Brain microvascular endothelial cell (primary cell): ENCODE measurements around the gene SCAND1.

Experiments used
- DNase-seq: peaks from one replicate; pipeline ENCODE4 v3.0.0-alpha.2; 2020
- H3K27ac ChIP-seq: fragments of 250-450 bp; sonication (Bioruptor Pico); 2 replicates; pipeline ENCODE4 v1.5.1; 2020; ENCODE audit warnings: mild to moderate bottlenecking, moderate library complexity
- H3K27me3 ChIP-seq: fragments of 250-450 bp; sonication (Bioruptor Pico); replicated peaks from 2 replicates; pipeline ENCODE4 v1.5.1; 2020; ENCODE audit warnings: mild to moderate bottlenecking
- H3K36me3 ChIP-seq: fragments of 250-450 bp; sonication (Bioruptor Pico); replicated peaks from 2 replicates; pipeline ENCODE4 v1.5.1; 2020; ENCODE audit warnings: mild to moderate bottlenecking
- H3K4me3 ChIP-seq: 2 replicates; pipeline ENCODE4 v1.5.1; 2011; ENCODE audit warnings: low read depth, mild to moderate bottlenecking, control low read depth, low read length, moderate library complexity
- CTCF ChIP-seq: IDR thresholded peaks from 2 replicates; pipeline ENCODE4 v1.5.1; 2011; ENCODE audit warnings: low read depth, mild to moderate bottlenecking, moderate library complexity, low read length, control low read depth, inconsistent platforms; ENCODE audit errors: missing control alignments
- in situ Hi-C: cut with HindIII; loops from 2 replicates; pipeline ENCODE4 v1.10.0; 2017; ENCODE audit warnings: low sequenced_read_pairs, low pct_ligation_motif_present

The SCAND1 gene

DNA sequence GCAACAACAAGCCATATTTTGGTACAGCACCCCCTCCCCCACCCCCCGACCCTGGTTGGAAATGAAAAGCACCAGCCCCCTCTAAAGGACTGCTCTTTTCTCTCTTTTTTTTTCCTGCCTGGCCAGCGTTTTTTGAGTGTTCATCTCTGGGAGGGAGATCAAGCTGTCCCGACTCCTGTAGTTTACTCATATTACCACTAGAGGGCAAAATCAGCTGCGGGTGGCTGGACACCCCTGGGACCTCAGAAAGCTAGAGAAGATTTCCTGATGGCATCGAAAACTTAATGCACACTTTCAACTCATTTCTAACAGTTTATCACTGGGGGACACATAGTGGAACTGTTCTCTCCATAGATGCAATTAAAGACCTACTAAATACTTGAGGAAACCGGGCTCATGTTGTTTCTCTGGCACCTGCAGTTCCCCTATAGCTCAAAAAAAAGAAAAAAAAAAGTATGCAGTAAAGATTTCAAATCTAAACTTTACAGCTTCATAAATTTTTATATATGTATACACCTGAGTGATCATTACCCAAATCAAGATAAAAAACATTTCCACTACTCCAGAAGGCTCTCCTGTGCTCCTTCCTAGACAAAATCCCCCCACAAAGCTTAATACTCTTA, 38.5 kb upstream of the SCAND1 start:
- in situ Hi-C loops = no loop called here
- TF ChIP-seq CTCF = peak; percentile 89
- no peak overlapping the region for H3K27ac ChIP-seq
- no peaks in the 10 kb centered on the region for H3K36me3 ChIP-seq
- DNase-seq = peak; percentile 52
- H3K27me3 ChIP-seq = no peaks in the 10 kb centered on the region
- no peak overlapping the region for H3K4me3 ChIP-seq

DNA sequence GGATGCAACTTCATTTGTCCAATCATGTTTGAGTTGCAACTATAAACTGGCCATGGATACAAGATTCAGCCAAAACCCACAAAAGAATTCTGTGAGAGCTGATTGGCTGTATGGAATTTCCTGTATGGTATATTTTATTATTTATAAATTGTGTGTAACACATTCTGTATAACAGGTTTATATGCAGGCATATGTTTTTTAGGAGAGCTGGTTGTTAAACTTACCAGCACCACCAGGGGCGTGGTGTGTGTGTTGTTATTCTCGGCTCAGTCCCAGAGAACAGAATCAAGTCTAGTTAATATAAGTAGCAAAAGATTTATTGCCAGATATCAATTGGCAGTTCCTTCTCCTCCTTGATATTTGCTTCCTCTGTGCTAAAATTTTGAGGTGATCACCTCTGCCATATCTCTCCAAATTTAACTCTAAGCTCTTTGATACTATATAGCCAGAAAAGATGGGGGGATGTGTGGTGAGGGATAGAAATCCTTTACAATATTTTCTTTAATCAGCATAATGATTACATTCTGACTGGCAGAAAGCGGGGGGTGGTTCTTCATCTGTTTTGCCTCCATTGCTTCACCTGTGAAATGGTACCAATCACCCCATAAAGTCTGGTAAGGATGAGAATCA, 37.0 kb upstream of the SCAND1 start:
- in situ Hi-C loops = no loop called here
- DNase-seq = peak; percentile 38
- Histone ChIP-seq H3K36me3 (no peaks in the 10 kb centered on the region), H3K4me3 (no peak overlapping the region), H3K27me3 (no peaks in the 10 kb centered on the region), H3K27ac (no peak overlapping the region)
- peak; percentile 70 for TF ChIP-seq CTCF

- H3K27me3 ChIP-seq = no peaks in the 10 kb centered on the region
- TF ChIP-seq CTCF = no peak
- DNase-seq = no peak
- no peaks in the 10 kb centered on the region for H3K36me3 ChIP-seq
- no peak overlapping the region for H3K4me3 ChIP-seq
- H3K27ac ChIP-seq = no peak overlapping the region
- in situ Hi-C loops = no loop called here
Observed at GRCh38 chr20:35988910-35989463, 34.7 kb upstream of the SCAND1 start.

DNA sequence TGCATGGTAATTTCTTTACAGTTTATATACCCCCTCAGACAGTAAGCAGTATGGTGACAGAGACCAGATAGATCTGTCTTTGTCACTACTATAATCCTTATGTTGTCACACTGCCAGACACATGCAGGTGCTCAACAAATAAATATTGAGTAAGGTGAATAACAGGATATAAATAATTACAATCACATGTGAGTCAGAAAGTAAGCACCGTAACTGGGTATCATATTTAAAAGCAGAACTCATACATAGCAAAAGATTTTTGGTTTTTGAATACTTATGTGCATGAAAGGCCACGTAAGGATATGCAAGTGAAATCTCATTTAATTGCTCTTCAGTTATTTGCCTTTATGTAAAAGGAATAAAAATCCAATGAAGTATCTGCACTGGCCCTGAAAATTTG, 31.5 kb upstream of the SCAND1 start:
- in situ Hi-C loops = no loop called here
- DNase-seq = no peak
- no peak for TF ChIP-seq CTCF
- H3K27me3 ChIP-seq = no peaks in the 10 kb centered on the region
- no peak overlapping the region for H3K27ac ChIP-seq
- no peaks in the 10 kb centered on the region for H3K36me3 ChIP-seq
- H3K4me3 ChIP-seq = no peak overlapping the region

GRCh38 chr20:35984382-35984781, 30.1 kb upstream of the SCAND1 start:
- no peaks in the 10 kb centered on the region for H3K36me3 ChIP-seq
- TF ChIP-seq CTCF = no peak
- H3K27me3 ChIP-seq = no peaks in the 10 kb centered on the region
- H3K4me3 ChIP-seq = no peak overlapping the region
- DNase-seq = no peak
- no peak overlapping the region for H3K27ac ChIP-seq
- in situ Hi-C loops = no loop called here
